HepG2 (cell line): ENCODE results near the gene POFUT2. TPM values are rescaled to one million over a fixed set of nuclear protein-coding genes. Genes with fewer than 3 reads are reported as not detected.

Experiments used
- CENPX ChIP-seq: sonication (generic); formaldehyde crosslinking; IDR thresholded peaks from 2 replicates; pipeline ENCODE4 v1.9.0; 2021; ENCODE audit warnings: mild to moderate bottlenecking, missing genetic modification reagents, moderate library complexity
- E2F5 ChIP-seq: sonication (generic); formaldehyde crosslinking; conservative IDR thresholded peaks from 2 replicates; pipeline ENCODE4 v1.4.0; 2020; ENCODE audit warnings: missing genetic modification reagents
- KAT8 ChIP-seq: IDR thresholded peaks from 2 replicates; pipeline ENCODE4 v1.6.1; 2016; ENCODE audit warnings: missing genetic modification reagents, missing compliant biosample characterization
- KDM1A ChIP-seq: IDR thresholded peaks from 2 replicates; pipeline ENCODE4 v1.6.1; 2016; ENCODE audit warnings: missing compliant biosample characterization
- KDM2A ChIP-seq: sonication (generic); formaldehyde crosslinking; IDR thresholded peaks from 2 replicates; pipeline ENCODE4 v1.4.0; 2020; ENCODE audit warnings: low read depth, missing genetic modification reagents, borderline replicate concordance
- PHF5A ChIP-seq: IDR thresholded peaks from one replicate; pipeline ENCODE4 v1.6.1; 2018; ENCODE audit warnings: low read depth, missing genetic modification reagents; ENCODE audit not compliant: unreplicated experiment
- SIN3A ChIP-seq: IDR thresholded peaks from 2 replicates; pipeline ENCODE4 v1.6.1; 2011; ENCODE audit warnings: low read depth, mild to moderate bottlenecking, control low read depth, low read length, borderline replicate concordance
- SIN3B ChIP-seq: fragments of 150-350 bp; IDR thresholded peaks from 2 replicates; pipeline ENCODE4 v1.6.1; 2014; ENCODE audit warnings: low read length
- YEATS2 ChIP-seq: sonication (generic); formaldehyde crosslinking; IDR thresholded peaks from 2 replicates; pipeline ENCODE4 v1.4.0; 2020; ENCODE audit warnings: missing genetic modification reagents, borderline replicate concordance
- ZBTB10 ChIP-seq: sonication (generic); formaldehyde crosslinking; IDR thresholded peaks from 2 replicates; pipeline ENCODE4 v1.4.0; 2020; ENCODE audit warnings: missing genetic modification reagents, borderline replicate concordance
- ZBTB2 ChIP-seq: sonication (generic); formaldehyde crosslinking; IDR thresholded peaks from 2 replicates; pipeline ENCODE4 v1.8.0; 2022; ENCODE audit warnings: low read depth, missing genetic modification reagents
- ZIK1 ChIP-seq: sonication (generic); formaldehyde crosslinking; IDR thresholded peaks from 2 replicates; pipeline ENCODE4 v1.5.0; 2020; ENCODE audit warnings: mild to moderate bottlenecking, low read depth, missing genetic modification reagents, borderline replicate concordance
- ZNF235 ChIP-seq: sonication (generic); formaldehyde crosslinking; IDR thresholded peaks from 2 replicates; pipeline ENCODE4 v1.8.1; 2023; ENCODE audit warnings: mild to moderate bottlenecking, missing genetic modification reagents, borderline replicate concordance
- ZNF329 ChIP-seq: sonication (generic); formaldehyde crosslinking; IDR thresholded peaks from 2 replicates; pipeline ENCODE4 v1.9.0; 2021; ENCODE audit warnings: low read depth, mild to moderate bottlenecking, missing genetic modification reagents
- ZNF333 ChIP-seq: sonication (generic); formaldehyde crosslinking; IDR thresholded peaks from 2 replicates; pipeline ENCODE4 v1.4.0; 2020; ENCODE audit warnings: mild to moderate bottlenecking, missing genetic modification reagents, borderline replicate concordance
- ZNF343 ChIP-seq: sonication (generic); formaldehyde crosslinking; IDR thresholded peaks from 2 replicates; pipeline ENCODE4 v1.4.0; 2020; ENCODE audit warnings: mild to moderate bottlenecking, missing genetic modification reagents
- ZNF44 ChIP-seq: sonication (generic); formaldehyde crosslinking; IDR thresholded peaks from 2 replicates; pipeline ENCODE4 v1.5.1; 2020; ENCODE audit warnings: mild to moderate bottlenecking, missing genetic modification reagents
- ZNF550 ChIP-seq: sonication (generic); formaldehyde crosslinking; IDR thresholded peaks from 2 replicates; pipeline ENCODE4 v1.4.0; 2020; ENCODE audit warnings: mild to moderate bottlenecking, missing genetic modification reagents, borderline replicate concordance
- ZSCAN21 ChIP-seq: sonication (generic); formaldehyde crosslinking; IDR thresholded peaks from 2 replicates; pipeline ENCODE4 v1.8.0; 2022; ENCODE audit warnings: mild to moderate bottlenecking, missing genetic modification reagents, moderate library complexity, borderline replicate concordance
- polyA plus RNA-seq, 8 experiments: library from polyadenylated mRNA; depleted of rRNA in 3 of 8; stranded (reverse) in 7 of 8; unstranded in 1 of 8; fragments of >200 nt; fragmentation: Illumina TruSeq in 4 of 8; extraction: Trizol in 4 of 8; gene quantifications; 2 replicates each; pipeline versions ENCODE4 v1.2.1 to v1.2.3, GENCODE V29; 2011 to 2016; ENCODE audit warnings: low read depth in 4 of 8, missing spikeins in 1 of 8, mixed read lengths in 1 of 8; ENCODE audit not compliant: insufficient read depth in 1 of 8
- total RNA-seq, 5 experiments: library from RNA; depleted of rRNA; stranded (reverse); fragments of >200 nt; fragmentation: Illumina TruSeq; extraction: Trizol; gene quantifications; 2 replicates each; pipeline ENCODE4 v1.2.3, GENCODE V29; 2016; ENCODE audit warnings: low read depth in 1 of 5
- TF ChIP-seq, protein P1 (sequence below): sonication (generic); formaldehyde crosslinking; IDR thresholded peaks from 2 replicates; pipeline ENCODE4 v1.4.0; 2020; ENCODE audit warnings: missing genetic modification reagents, borderline replicate concordance
- TF ChIP-seq, protein P2 (sequence below): sonication (generic); formaldehyde crosslinking; IDR thresholded peaks from 2 replicates; pipeline ENCODE4 v1.8.0; 2022; ENCODE audit warnings: missing genetic modification reagents, low read depth, mild to moderate bottlenecking, borderline replicate concordance
- TF ChIP-seq, protein P3 (sequence below): sonication (generic); formaldehyde crosslinking; IDR thresholded peaks from 2 replicates; pipeline ENCODE4 v1.4.0; 2020; ENCODE audit warnings: low read depth, mild to moderate bottlenecking, missing genetic modification reagents

Gene POFUT2
- total and polyA plus RNA-seq, 2 of the 13 experiments (the other 11 are each of a cell fraction or from before 2014, with no cell fraction given) = 22.8 to 24.0 TPM

- TF ChIP-seq, protein P1, sequence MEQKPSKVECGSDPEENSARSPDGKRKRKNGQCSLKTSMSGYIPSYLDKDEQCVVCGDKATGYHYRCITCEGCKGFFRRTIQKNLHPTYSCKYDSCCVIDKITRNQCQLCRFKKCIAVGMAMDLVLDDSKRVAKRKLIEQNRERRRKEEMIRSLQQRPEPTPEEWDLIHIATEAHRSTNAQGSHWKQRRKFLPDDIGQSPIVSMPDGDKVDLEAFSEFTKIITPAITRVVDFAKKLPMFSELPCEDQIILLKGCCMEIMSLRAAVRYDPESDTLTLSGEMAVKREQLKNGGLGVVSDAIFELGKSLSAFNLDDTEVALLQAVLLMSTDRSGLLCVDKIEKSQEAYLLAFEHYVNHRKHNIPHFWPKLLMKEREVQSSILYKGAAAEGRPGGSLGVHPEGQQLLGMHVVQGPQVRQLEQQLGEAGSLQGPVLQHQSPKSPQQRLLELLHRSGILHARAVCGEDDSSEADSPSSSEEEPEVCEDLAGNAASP (CRISPR knock-in tag) = peak; percentile 61; the same call in 1 of the 2 replicates
- no peak for TF ChIP-seq ZBTB2
- no peak for TF ChIP-seq ZNF550
- no peak for TF ChIP-seq E2F5
- no peak for TF ChIP-seq ZSCAN21 (CRISPR knock-in tag)
- no peak for TF ChIP-seq ZBTB10 (CRISPR knock-in tag)
- TF ChIP-seq KDM2A (CRISPR knock-in tag) = peak; percentile 60
- no peak for TF ChIP-seq YEATS2 (CRISPR knock-in tag)
- TF ChIP-seq ZNF343 (CRISPR knock-in tag) = peak; percentile 76; the same call in 1 of the 2 replicates
- no peak for TF ChIP-seq PHF5A (CRISPR knock-in tag)
- TF ChIP-seq ZNF235 (CRISPR knock-in tag) = no peak; the same call in 1 of the 2 replicates
- no peak for TF ChIP-seq ZIK1
- no peak for TF ChIP-seq SIN3B
- TF ChIP-seq ZNF329 (CRISPR knock-in tag) = no peak
- TF ChIP-seq, protein P2, sequence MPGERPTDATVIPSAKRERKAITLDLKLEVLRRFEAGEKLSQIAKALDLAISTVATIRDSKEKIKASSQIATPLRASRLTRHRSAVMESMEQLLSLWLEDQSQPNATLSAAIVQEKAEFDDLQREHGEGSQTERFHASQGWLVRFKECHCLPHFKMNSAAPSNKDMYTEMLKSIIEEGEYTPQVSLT (CRISPR knock-in tag) = no peak
- no peak for TF ChIP-seq SIN3A
- no peak for TF ChIP-seq ZNF44 (CRISPR knock-in tag)
- TF ChIP-seq CENPX (CRISPR knock-in tag) = no peak
- TF ChIP-seq KDM1A (CRISPR knock-in tag) = no peak
- TF ChIP-seq, protein P3, sequence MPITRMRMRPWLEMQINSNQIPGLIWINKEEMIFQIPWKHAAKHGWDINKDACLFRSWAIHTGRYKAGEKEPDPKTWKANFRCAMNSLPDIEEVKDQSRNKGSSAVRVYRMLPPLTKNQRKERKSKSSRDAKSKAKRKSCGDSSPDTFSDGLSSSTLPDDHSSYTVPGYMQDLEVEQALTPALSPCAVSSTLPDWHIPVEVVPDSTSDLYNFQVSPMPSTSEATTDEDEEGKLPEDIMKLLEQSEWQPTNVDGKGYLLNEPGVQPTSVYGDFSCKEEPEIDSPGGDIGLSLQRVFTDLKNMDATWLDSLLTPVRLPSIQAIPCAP = no peak
- TF ChIP-seq ZNF333 (CRISPR knock-in tag) = no peak
- peak; percentile 25; the same call in 1 of the 2 replicates for TF ChIP-seq KAT8 (CRISPR knock-in tag)
These were observed 42.5 kb upstream of the POFUT2 start (continued) for GRCh38 chr21:45330075-45330781.
